Left ventricle myocardium inferior (tissue), 1 donor: ENCODE measurements around the gene HERC6. TPM values are rescaled to one million over a fixed set of nuclear protein-coding genes. Genes with fewer than 3 reads are reported as not detected.
"Not testable (repeated sequence)": the region's sequence is repeated elsewhere in the genome, so short reads cannot be mapped to it uniquely, and the experiment has no call there.

Experiments used
- DNase-seq: peaks from one replicate; pipeline ENCODE4 v3.0.0-alpha.2; 2020
- H3K27ac ChIP-seq: fragments of 200-600 bp; replicated peaks from 2 replicates; pipeline ENCODE4 v1.8.0; 2021
- H3K27me3 ChIP-seq: fragments of 200-600 bp; 2 replicates; pipeline ENCODE4 v1.8.0; 2021; ENCODE audit warnings: low read depth
- H3K36me3 ChIP-seq: fragments of 200-600 bp; 2 replicates; pipeline ENCODE4 v1.8.0; 2021
- H3K4me1 ChIP-seq: fragments of 200-600 bp; 2 replicates; pipeline ENCODE4 v1.8.0; 2021
- H3K4me3 ChIP-seq: fragments of 200-600 bp; 2 replicates; pipeline ENCODE4 v1.8.0; 2021; ENCODE audit warnings: mild to moderate bottlenecking, moderate library complexity
- H3K9me3 ChIP-seq: fragments of 200-600 bp; replicated peaks from 2 replicates; pipeline ENCODE4 v1.8.0; 2021
- intact Hi-C: fragments of 100-400 bp; cut with micrococcal nuclease; formaldehyde crosslinking; loops from one replicate; pipeline ENCODE4 v1.11.0; 2022
- total RNA-seq: library from RNA; stranded (reverse); fragmentation: NEBNext Ultra II Directional; extraction: Animal tissue kit (Norgen Biotek cat#: 25700); gene quantifications from one replicate; pipeline ENCODE4 v1.2.1, GENCODE V29; 2021
- TF ChIP-seq, protein P1 (sequence below): fragments of 200-600 bp; IDR thresholded peaks from 2 replicates; pipeline ENCODE4 v1.8.0; 2021; ENCODE audit warnings: antibody characterized with exemption, mild to moderate bottlenecking, borderline replicate concordance
- donor health status: DM: no; HTN: yes; CAD: no; lungs with severe emphysema.

The HERC6 gene
- total RNA-seq, 1 donor from 2014 or later: 9.3 TPM

DNA sequence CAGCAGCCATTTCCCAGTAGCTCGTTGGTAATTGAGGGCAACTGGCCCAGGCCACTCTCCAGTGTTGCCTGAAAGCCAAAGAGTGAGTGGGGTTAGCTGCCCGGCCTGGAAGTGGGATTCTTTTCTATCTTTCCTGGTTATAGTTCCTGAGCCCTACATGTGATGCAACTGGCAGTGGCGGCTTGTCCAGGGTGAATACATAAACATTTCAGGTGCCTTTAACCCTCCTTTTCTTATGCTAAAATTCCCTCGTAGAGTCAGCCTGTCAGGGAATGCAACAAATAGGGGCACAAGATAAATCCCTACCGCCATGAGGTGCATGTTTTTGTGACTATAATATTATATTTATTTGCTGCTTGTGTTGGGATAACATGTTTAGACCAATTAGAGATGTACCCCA lies 64.8 kb downstream of the HERC6 start:
- no peak for DNase-seq
- H3K4me1 ChIP-seq: peaks cover 8% of the 10 kb centered on the region
- no peak overlapping the region for H3K4me3 ChIP-seq
- no peak overlapping the region for H3K27ac ChIP-seq
- intact Hi-C loops: no loop called here
- TF ChIP-seq, protein P1, sequence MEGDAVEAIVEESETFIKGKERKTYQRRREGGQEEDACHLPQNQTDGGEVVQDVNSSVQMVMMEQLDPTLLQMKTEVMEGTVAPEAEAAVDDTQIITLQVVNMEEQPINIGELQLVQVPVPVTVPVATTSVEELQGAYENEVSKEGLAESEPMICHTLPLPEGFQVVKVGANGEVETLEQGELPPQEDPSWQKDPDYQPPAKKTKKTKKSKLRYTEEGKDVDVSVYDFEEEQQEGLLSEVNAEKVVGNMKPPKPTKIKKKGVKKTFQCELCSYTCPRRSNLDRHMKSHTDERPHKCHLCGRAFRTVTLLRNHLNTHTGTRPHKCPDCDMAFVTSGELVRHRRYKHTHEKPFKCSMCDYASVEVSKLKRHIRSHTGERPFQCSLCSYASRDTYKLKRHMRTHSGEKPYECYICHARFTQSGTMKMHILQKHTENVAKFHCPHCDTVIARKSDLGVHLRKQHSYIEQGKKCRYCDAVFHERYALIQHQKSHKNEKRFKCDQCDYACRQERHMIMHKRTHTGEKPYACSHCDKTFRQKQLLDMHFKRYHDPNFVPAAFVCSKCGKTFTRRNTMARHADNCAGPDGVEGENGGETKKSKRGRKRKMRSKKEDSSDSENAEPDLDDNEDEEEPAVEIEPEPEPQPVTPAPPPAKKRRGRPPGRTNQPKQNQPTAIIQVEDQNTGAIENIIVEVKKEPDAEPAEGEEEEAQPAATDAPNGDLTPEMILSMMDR: no peak
- no peaks in the 10 kb centered on the region for H3K9me3 ChIP-seq
- H3K36me3 ChIP-seq: peaks cover 42% of the 10 kb centered on the region
- H3K27me3 ChIP-seq: no peaks in the 10 kb centered on the region

DNA sequence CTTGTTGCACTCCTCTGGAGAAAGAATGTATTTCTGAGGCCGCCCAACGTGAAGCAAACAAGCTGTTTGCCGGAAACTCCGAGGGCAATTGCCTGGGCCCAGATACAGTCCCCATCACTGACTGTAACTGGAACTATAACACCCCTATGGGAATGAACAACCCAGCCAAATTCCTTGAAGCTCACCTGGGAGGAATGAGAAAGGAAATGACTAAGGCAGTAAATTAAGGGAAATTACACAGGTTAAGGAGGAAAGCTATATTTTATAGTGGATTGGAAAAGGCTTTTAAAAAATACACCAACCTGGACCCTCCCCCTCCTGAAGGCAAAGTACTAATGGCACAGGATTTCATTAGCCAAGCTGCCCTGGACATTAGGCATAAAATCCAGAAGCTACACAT lies 66.6 kb downstream of the HERC6 start:
- Histone ChIP-seq H3K27me3 (no peaks in the 10 kb centered on the region), H3K4me3 (no peak overlapping the region), H3K27ac (no peak overlapping the region), H3K4me1 (peaks cover 8% of the 10 kb centered on the region), H3K36me3 (peaks cover 27% of the 10 kb centered on the region), H3K9me3 (no peaks in the 10 kb centered on the region)
- DNase-seq: no peak
- TF ChIP-seq, protein P1: no peak
- intact Hi-C loops: no loop called here

DNA sequence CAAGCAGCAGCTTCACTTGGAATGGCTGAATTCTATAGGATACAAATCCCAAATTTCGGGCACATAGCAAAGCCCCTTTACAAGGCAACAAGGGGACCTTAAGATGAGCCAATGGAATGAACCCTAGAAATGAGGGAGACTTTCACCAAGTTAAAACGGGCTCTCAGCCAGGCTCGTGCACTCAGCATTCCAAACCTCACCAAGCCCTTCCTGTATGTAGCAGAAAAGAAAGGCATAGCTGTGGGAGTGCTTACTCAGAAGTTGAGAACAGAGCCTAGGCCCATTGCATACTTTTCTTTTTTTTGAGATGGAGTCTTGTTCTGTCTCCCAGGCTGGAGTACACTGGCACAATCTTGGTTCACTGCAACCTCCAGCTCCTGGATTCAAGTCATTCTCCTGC lies 67.5 kb downstream of the HERC6 start:
- H3K36me3 ChIP-seq: peaks cover 19% of the 10 kb centered on the region
- no peak for DNase-seq
- intact Hi-C loops: no loop called here
- no peaks in the 10 kb centered on the region for H3K9me3 ChIP-seq
- H3K27ac ChIP-seq: no peak overlapping the region
- TF ChIP-seq, protein P1: no peak
- H3K4me1 ChIP-seq: peaks cover 8% of the 10 kb centered on the region
- no peaks in the 10 kb centered on the region for H3K27me3 ChIP-seq
- H3K4me3 ChIP-seq: no peak overlapping the region

DNA sequence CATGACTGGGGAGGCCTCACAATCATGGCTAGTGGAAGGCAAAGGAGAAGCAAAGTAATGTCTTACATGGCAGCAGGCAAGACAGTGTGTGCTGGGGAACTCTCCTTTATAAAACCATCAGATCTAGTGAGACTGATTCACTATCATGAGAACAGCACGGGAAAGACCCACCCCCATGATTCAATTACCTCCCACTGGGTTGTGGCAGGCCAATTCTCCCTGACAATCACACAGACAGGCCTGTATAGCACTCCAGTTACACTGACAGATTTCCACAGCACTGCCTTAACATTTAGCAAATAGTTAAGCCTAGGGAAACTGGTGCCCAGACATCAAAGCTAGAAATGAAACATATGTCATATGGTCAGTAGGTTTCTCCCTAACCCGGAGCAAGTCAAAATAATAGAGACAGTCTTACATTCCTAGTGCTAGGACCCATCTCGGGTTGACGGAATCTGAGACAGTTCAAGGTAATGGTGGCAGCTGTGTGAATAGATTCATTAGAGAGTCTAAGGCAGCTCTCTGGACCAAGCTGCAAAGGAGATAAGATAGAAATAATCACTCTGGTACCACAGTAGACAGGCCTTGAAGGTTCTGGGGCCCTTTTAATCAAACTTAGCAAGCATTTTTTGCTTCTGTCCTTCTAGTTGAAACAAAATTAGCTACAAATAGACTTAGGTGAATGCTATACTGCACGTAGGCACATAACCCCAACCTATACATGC lies 68.9 kb downstream of the HERC6 start:
- no peak for DNase-seq
- intact Hi-C loops: no loop called here
- peaks cover 10% of the 10 kb centered on the region for H3K36me3 ChIP-seq
- H3K4me3 ChIP-seq: no peak overlapping the region
- no peak overlapping the region for H3K27ac ChIP-seq
- H3K27me3 ChIP-seq: no peaks in the 10 kb centered on the region
- peaks cover 8% of the 10 kb centered on the region for H3K4me1 ChIP-seq
- H3K9me3 ChIP-seq: no peaks in the 10 kb centered on the region
- TF ChIP-seq, protein P1: no peak

DNA sequence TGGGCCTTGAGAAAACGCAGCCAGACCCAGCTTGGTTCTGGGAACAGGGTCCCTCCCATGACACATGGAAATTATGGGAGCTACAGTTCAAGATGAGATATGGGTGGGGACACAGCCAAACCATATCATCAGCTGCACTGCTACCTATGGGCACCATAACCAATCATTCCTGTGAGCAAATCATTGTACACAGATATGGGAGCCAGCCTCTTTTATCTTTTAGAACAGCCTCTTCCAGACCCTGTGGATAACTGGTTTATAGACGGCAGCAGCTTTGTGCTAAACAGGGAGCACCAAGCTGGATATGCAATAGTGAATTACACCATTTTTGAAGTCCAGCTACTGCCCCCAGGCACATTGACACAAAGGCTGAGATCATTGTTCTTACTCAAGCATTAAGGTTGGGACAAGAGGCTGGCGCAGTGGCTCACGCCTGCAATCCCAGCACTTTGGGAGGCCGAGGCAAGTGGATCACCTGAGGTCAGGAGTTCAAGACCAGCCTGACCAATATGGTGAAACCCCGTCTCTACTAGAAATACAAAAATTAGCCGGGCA lies 69.6 kb downstream of the HERC6 start:
- H3K4me3 ChIP-seq, H3K27ac ChIP-seq, intact Hi-C loops, H3K9me3 ChIP-seq, DNase-seq, H3K27me3 ChIP-seq, H3K36me3 ChIP-seq, H3K4me1 ChIP-seq: not testable (repeated sequence)

DNA sequence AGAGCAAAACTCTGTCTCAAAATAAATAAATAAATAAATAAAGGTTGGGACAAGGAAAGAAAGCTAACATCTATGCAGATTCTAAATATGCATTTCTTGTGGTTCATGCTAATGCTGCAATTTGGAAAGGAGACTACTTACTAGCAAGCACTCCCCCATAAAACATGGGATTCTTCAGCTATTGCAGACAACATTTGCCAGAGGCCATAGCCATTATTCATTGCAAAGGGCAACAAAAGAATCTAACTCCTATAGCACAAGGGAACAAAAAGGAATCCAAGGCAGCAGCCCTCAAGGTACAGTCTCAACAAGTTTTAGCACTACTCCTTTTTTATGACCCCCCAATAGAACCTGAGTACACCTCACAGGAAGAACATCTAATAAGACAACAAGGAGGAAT lies 70.2 kb downstream of the HERC6 start:
- intact Hi-C loops: no loop called here
- Histone ChIP-seq H3K27me3 (no peaks in the 10 kb centered on the region), H3K4me3 (no peak overlapping the region), H3K36me3 (no peaks in the 10 kb centered on the region), H3K27ac (no peak overlapping the region), H3K4me1 (peaks cover 8% of the 10 kb centered on the region), H3K9me3 (no peaks in the 10 kb centered on the region)
- TF ChIP-seq, protein P1: no peak
- DNase-seq: no peak
